Ishikawa (cell line): Measurements from ENCODE around the gene VTI1B.

ENCODE experiments used
- CEBPB ChIP-seq: IDR thresholded peaks from 2 replicates; pipeline ENCODE4 v1.6.1; 2012
- CREB1 ChIP-seq: IDR thresholded peaks from 2 replicates; pipeline ENCODE4 v1.6.1; 2012; ENCODE audit warnings: low read depth
- EGR1 ChIP-seq: IDR thresholded peaks from 2 replicates; pipeline ENCODE4 v1.6.1; 2012
- EP300 ChIP-seq: IDR thresholded peaks from 2 replicates; pipeline ENCODE4 v1.6.1; 2012; ENCODE audit warnings: borderline replicate concordance
- FOXM1 ChIP-seq: IDR thresholded peaks from 2 replicates; pipeline ENCODE4 v1.6.1; 2012; ENCODE audit warnings: low read depth, borderline replicate concordance
- MAX ChIP-seq: IDR thresholded peaks from 2 replicates; pipeline ENCODE4 v1.6.1; 2012
- NFIC ChIP-seq: IDR thresholded peaks from 2 replicates; pipeline ENCODE4 v1.6.1; 2012
- RAD21 ChIP-seq: IDR thresholded peaks from 2 replicates; pipeline ENCODE4 v1.6.1; 2012; ENCODE audit warnings: low read depth
- REST ChIP-seq: IDR thresholded peaks from 2 replicates; pipeline ENCODE4 v1.6.1; 2012; ENCODE audit warnings: low read depth, mild to moderate bottlenecking
- TAF1 ChIP-seq: IDR thresholded peaks from 2 replicates; pipeline ENCODE4 v1.6.1; 2012; ENCODE audit warnings: low read depth, mild to moderate bottlenecking
- TCF12 ChIP-seq: IDR thresholded peaks from 2 replicates; pipeline ENCODE4 v1.6.1; 2012; ENCODE audit warnings: low read depth
- TEAD4 ChIP-seq: IDR thresholded peaks from 2 replicates; pipeline ENCODE4 v1.6.1; 2012
- USF1 ChIP-seq: IDR thresholded peaks from 2 replicates; pipeline ENCODE4 v1.6.1; 2012
- YY1 ChIP-seq: IDR thresholded peaks from 2 replicates; pipeline ENCODE4 v1.6.1; 2012; ENCODE audit warnings: low read depth
- ZBTB7A ChIP-seq: IDR thresholded peaks from 2 replicates; pipeline ENCODE4 v1.6.1; 2012; ENCODE audit warnings: low read depth

Gene VTI1B

GRCh38 chr14:67618617-67619063 is 55.8 kb downstream of the VTI1B start:
- TF ChIP-seq TCF12 (no peak), RAD21 (peak; percentile 75)

GRCh38 chr14:67610491-67610890 is 63.9 kb downstream of the VTI1B start:
- no peak for TF ChIP-seq CREB1
- TF ChIP-seq ZBTB7A = no peak
- no peak for TF ChIP-seq REST
- TF ChIP-seq TCF12 = no peak

GRCh38 chr14:67609642-67610310 is 64.7 kb downstream of the VTI1B start:
- TF ChIP-seq FOXM1 (no peak), RAD21 (no peak), EGR1 (no peak), TCF12 (no peak), TEAD4 (no peak)

- TF ChIP-seq MAX (no peak), EGR1 (no peak), CREB1 (no peak), USF1 (no peak), YY1 (no peak), NFIC (no peak), FOXM1 (no peak), TCF12 (no peak), RAD21 (no peak), TAF1 (no peak), REST (no peak), CEBPB (no peak), TEAD4 (no peak), ZBTB7A (no peak), EP300 (no peak)
Observed at GRCh38 chr14:67607646-67608045, 66.8 kb downstream of the VTI1B start.

GRCh38 chr14:67602995-67603545 is 71.4 kb downstream of the VTI1B start:
- TF ChIP-seq TCF12 = no peak
- TF ChIP-seq FOXM1 = no peak
- TF ChIP-seq ZBTB7A = no peak
- no peak for TF ChIP-seq TEAD4
- no peak for TF ChIP-seq REST

- TF ChIP-seq CEBPB (no peak), TCF12 (no peak), EGR1 (no peak), REST (no peak)
Observed at GRCh38 chr14:67602076-67602475, 72.4 kb downstream of the VTI1B start.
